Endometrial microvascular endothelial cells (primary cell): ENCODE measurements around the gene HAUS3. TPM values are rescaled to one million over a fixed set of nuclear protein-coding genes. Genes with fewer than 3 reads are reported as not detected.
"Not testable (repeated sequence)": the region's sequence is repeated elsewhere in the genome, so short reads cannot be mapped to it uniquely, and the experiment has no call there.

Source experiments
- in situ Hi-C: cut with HindIII; loops from 2 replicates; pipeline ENCODE4 v1.10.0; 2017; ENCODE audit warnings: low sequenced_read_pairs, low pct_unique_long_range_greater_than_20kb; ENCODE audit errors: inconsistent ontology term
- total RNA-seq: library from RNA; depleted of rRNA; stranded (reverse); fragments of >200 nt; gene quantifications from one replicate; pipeline ENCODE4 v1.2.3, GENCODE V29; 2015; ENCODE audit errors: inconsistent ontology term

The HAUS3 gene
- total RNA-seq, 1 donor from 2014 or later, result 19.2 TPM

- in situ Hi-C loops, result no loop called here
Measured at GRCh38 chr4:2277956-2278355, 36.0 kb upstream of the HAUS3 start.

GRCh38 chr4:2276581-2277325 is 34.8 kb upstream of the HAUS3 start:
- in situ Hi-C loops, result no loop called here

- in situ Hi-C loops, result no loop called here
Measured at GRCh38 chr4:2275546-2276251, 33.8 kb upstream of the HAUS3 start.

- in situ Hi-C loops, result not testable (repeated sequence)
Measured at GRCh38 chr4:2275044-2275397, 33.1 kb upstream of the HAUS3 start.

- in situ Hi-C loops, result no loop called here
Measured at GRCh38 chr4:2274320-2275043, 32.6 kb upstream of the HAUS3 start.

- in situ Hi-C loops, result no loop called here
Measured at GRCh38 chr4:2273657-2274319, 31.9 kb upstream of the HAUS3 start.

- in situ Hi-C loops, result no loop called here
Measured at GRCh38 chr4:2273221-2273620, 31.3 kb upstream of the HAUS3 start.

GRCh38 chr4:2272828-2273120 is 30.9 kb upstream of the HAUS3 start:
- in situ Hi-C loops, result no loop called here

- in situ Hi-C loops, result no loop called here
Measured at GRCh38 chr4:2272026-2272827, 30.3 kb upstream of the HAUS3 start.

GRCh38 chr4:2271279-2272025 is 29.5 kb upstream of the HAUS3 start:
- in situ Hi-C loops, result no loop called here

- in situ Hi-C loops, result no loop called here
Measured at GRCh38 chr4:2270341-2271165, 28.6 kb upstream of the HAUS3 start.

- in situ Hi-C loops, result no loop called here
Measured at GRCh38 chr4:2269618-2270163, 27.8 kb upstream of the HAUS3 start.

- in situ Hi-C loops, result no loop called here
Measured at GRCh38 chr4:2269206-2269531, 27.2 kb upstream of the HAUS3 start.

- in situ Hi-C loops, result no loop called here
Measured at GRCh38 chr4:2268357-2269205, 26.7 kb upstream of the HAUS3 start.

GRCh38 chr4:2267841-2268240 is 25.9 kb upstream of the HAUS3 start:
- in situ Hi-C loops, result no loop called here

- in situ Hi-C loops, result no loop called here
Measured at GRCh38 chr4:2267320-2267811, 25.4 kb upstream of the HAUS3 start.
